ENCODE data around the gene PGC.

DNA sequence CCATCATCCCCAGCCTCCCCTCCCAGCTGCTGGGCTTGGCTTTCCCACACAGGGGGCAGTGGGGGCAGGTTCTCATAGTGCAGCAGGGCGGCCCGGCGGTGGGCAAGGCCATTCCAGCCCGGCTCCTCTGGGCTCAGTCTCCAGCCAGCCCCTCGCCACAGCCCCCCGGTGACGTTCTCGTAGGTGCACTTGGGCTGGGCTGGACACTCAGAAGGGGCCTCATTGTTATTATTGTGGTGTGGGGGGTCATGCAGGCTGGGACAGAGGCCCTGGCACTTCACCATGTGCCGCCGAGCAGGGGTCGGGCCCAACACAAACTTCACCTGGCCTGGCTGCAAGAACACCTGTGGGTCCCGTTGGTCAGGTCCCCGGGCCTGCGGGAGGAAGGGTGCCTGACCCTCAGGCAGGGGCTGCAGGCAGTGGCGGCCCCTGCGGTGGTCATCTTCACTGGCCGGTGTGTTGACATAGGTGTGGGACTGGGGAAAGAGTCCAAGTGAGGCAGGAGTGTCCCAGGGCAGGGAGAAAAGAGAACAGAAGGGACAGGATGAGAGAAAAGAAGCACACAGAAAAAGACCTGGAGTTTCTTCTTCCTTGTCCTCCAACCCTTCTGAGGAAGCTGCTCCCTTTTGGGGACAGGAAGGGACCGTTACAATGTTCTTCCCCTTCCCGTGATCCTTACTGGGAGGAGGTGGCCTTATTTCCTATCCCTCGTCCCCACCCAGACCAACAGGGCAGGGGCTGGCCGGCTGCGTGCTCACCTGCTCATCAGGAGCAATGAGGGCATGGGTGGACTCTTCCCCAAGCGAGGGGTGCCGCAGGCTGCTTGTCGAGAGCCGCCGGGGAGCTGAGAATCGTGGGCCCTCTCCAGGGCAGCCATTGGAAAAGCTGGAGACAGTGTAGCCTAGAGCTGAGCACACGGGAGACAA lies 24.1 kb upstream of the PGC start:
- TF ChIP-seq POLR2A (IDR thresholded peaks at IDR 0.05; ENCODE audit: low read depth, low read length) (no peak), POLR2AphosphoS5 (IDR thresholded peaks at IDR 0.05; ENCODE audit: low read depth, low read length) (no peak), TAF1 (IDR thresholded peaks at IDR 0.05; ENCODE audit: borderline replicate concordance, low read depth, low read length) (no peak)

Measured in GM12892 (cell line).